Type B pancreatic cell (in vitro differentiated cells): ENCODE data around the gene MEGF11. TPM values are rescaled to one million over a fixed set of nuclear protein-coding genes. Genes with fewer than 3 reads are reported as not detected.

Experiments used
- DNase-seq: peaks from one replicate; pipeline ENCODE4 v3.0.0; 2021; ENCODE audit warnings: mixed read lengths; ENCODE audit not compliant: unreplicated experiment; ENCODE audit errors: extremely low spot score
- H3K27ac Mint-ChIP-seq: 2 replicates; pipeline ENCODE4 v1.8.0; 2021; ENCODE audit warnings: mild to moderate bottlenecking, mixed read lengths
- H3K27me3 Mint-ChIP-seq: 2 replicates; pipeline ENCODE4 v1.8.0; 2021; ENCODE audit warnings: mixed read lengths
- H3K36me3 Mint-ChIP-seq: 2 replicates; pipeline ENCODE4 v1.8.0; 2021; ENCODE audit warnings: mixed read lengths
- H3K4me1 Mint-ChIP-seq: one replicate; pipeline ENCODE4 v1.8.0; 2021; ENCODE audit warnings: mixed read lengths; ENCODE audit not compliant: unreplicated experiment
- H3K4me3 Mint-ChIP-seq: 2 replicates; pipeline ENCODE4 v1.8.0; 2021; ENCODE audit warnings: mild to moderate bottlenecking, mixed read lengths
- H3K9me3 Mint-ChIP-seq: 2 replicates; pipeline ENCODE4 v1.8.0; 2021; ENCODE audit warnings: mixed read lengths
- long read RNA-seq: library from polyadenylated mRNA; unstranded; transcript quantifications from one replicate; pipeline ENCODE4 v2.0.0, GENCODE V29; 2020
- total RNA-seq: library from RNA; stranded (reverse); gene quantifications from 2 replicates; pipeline ENCODE4 v1.2.1, GENCODE V29; 2021; ENCODE audit warnings: low replicate concordance
- TF ChIP-seq, protein P1 (sequence below): fragments of 200-600 bp; sonication (generic); conservative IDR thresholded peaks from 2 replicates; pipeline ENCODE4 v1.5.0; 2021; ENCODE audit warnings: antibody characterized with exemption, mild to moderate bottlenecking

The MEGF11 gene
- 2.6 and 3.3 TPM in 2 replicates for total RNA-seq
- long read RNA-seq, partial matches to known transcripts = 1 of 7 reads
- long read RNA-seq, other reads (novel, unspliced or antisense) = 6 of 7 reads

DNA sequence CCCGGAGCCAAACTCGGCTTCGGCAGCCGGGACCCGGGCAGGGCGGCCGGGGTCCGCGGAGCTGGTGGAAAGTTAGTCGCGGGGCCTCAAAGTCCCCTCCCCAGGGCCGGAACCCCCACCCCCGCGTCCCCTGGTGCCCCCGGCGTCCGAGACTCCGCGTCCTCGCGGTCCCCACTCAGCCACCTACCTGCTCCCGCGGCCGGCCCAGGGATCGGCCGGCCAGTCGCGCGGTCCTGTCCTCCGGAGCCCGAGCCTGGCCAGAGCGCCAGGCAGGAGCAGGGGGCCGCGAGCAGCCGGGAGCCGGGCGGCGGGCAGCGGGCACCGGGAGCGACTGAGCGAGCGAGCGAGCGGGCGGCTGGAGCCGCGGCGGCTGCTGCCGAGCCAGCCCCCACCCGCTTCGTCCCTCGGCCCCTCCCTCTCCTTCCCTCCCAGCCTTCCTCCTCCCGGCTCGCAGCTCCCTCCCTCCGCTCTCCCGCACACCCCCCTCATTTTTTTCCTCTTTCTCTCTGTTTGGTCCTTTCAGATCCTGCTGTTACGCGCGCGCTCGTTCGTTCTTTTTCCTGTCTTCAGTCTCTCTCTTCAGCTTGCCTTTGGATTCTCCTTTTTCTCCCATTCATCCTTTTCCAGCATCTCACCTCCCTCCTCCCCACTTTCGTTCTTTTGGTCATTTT lies at the start of gene MEGF11:
Gene MEGF11, minus strand, starts transcription at position 333 of the 671 bp plus-strand sequence. CDS start 125,347 bp downstream, outside the sequence.
- peak within 1 kb of the TSS; percentile 88 for H3K4me3 Mint-ChIP-seq
- peaks cover 5% of the 10 kb centered on the region for H3K4me1 Mint-ChIP-seq
- TF ChIP-seq, protein P1, sequence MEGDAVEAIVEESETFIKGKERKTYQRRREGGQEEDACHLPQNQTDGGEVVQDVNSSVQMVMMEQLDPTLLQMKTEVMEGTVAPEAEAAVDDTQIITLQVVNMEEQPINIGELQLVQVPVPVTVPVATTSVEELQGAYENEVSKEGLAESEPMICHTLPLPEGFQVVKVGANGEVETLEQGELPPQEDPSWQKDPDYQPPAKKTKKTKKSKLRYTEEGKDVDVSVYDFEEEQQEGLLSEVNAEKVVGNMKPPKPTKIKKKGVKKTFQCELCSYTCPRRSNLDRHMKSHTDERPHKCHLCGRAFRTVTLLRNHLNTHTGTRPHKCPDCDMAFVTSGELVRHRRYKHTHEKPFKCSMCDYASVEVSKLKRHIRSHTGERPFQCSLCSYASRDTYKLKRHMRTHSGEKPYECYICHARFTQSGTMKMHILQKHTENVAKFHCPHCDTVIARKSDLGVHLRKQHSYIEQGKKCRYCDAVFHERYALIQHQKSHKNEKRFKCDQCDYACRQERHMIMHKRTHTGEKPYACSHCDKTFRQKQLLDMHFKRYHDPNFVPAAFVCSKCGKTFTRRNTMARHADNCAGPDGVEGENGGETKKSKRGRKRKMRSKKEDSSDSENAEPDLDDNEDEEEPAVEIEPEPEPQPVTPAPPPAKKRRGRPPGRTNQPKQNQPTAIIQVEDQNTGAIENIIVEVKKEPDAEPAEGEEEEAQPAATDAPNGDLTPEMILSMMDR = no peak
- no peak within 1 kb of the TSS for H3K27ac Mint-ChIP-seq
- no peaks in the 10 kb centered on the region for H3K36me3 Mint-ChIP-seq
- no peak for DNase-seq
- peaks cover 90% of the 10 kb centered on the region for H3K27me3 Mint-ChIP-seq
- H3K9me3 Mint-ChIP-seq = no peaks in the 10 kb centered on the region

DNA sequence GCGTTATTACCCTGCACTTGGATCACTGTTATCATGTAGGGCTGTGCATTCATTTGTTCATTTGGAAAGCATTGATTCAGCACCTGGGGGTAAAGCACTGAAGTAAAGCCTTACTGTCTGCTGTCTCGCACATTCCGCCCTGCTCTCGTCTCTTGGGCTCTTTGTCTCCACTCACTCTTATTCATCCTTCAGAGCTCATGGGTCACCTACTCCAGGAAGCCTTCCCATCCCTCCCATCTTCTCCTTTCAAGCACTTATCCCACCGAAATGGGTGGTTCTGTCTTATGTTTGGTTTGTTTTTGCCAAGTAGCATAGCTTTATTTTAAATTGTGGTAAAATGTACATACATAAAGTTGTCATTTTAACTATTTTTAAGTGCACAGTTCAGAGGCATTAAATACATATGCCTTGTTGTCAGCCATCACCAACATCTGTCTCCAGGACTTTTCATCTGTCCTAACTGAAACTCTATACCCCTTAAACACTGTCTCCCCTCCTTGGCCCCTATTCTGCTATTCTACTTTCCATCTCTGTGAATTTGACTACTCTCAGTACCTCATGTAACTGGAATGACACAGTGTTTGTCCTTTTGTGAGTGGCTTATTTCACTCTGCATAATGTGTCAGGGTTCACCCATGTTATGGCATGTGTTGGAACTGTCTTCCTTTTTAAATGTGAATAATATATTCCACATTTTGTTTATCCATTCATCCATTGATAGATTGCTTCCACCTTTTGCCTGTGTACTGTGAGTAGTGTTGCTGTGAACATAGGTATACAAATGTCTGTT lies 49.1 kb upstream of the MEGF11 start:
- Mint-ChIP-seq H3K9me3 (no peaks in the 10 kb centered on the region), H3K27ac (no peak overlapping the region), H3K4me1 (peaks cover 7% of the 10 kb centered on the region), H3K27me3 (no peaks in the 10 kb centered on the region), H3K36me3 (peaks cover 16% of the 10 kb centered on the region), H3K4me3 (no peak overlapping the region)
- no peak for DNase-seq
- TF ChIP-seq, protein P1 = no peak

DNA sequence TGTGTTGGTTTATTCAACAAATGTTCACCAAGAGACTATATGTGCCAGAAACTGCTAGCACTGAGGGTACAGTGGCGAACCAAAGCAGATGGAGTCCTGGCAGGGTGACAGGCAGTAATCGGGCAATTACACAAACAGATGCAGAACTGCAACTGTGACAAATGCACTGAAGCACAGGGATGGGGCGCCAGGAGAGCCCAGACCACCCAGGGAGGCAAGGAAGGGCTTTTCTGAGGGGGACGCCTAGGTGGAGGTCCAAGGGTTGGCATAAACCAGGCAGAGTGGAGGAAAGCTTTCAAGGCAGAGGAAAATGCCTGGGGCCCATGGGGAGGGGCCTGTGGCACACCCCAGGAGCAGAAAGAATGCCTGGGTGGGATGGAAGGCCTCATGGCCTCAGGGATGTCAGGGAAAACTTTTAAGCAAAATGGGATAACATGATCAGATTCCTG lies 45.3 kb upstream of the MEGF11 start:
- Mint-ChIP-seq H3K27me3 (no peaks in the 10 kb centered on the region), H3K4me3 (no peak overlapping the region), H3K27ac (no peak overlapping the region), H3K36me3 (peaks cover 20% of the 10 kb centered on the region), H3K9me3 (no peaks in the 10 kb centered on the region), H3K4me1 (peaks cover 29% of the 10 kb centered on the region)
- TF ChIP-seq, protein P1 = no peak
- no peak for DNase-seq

DNA sequence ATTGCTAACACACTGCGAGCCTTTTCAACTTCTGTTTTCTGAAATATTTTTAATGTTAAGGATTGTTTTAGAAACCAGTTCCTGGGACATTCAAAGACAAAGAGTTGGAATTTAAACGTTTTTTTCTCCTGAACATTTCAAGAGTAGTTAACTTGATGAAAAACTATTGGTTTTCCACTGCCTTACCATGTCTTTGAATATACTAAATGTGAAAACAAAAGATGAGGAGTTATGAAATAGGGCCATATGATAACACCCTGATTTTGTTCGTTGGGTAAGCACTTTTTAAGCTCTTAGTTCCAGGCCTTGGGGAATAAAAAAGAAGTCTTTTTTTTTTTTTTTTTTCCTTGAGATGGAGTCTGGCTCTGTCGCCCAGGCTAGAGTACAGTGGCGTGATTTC lies 42.6 kb upstream of the MEGF11 start:
- no peak overlapping the region for H3K4me3 Mint-ChIP-seq
- TF ChIP-seq, protein P1 = no peak
- peaks cover 40% of the 10 kb centered on the region for H3K4me1 Mint-ChIP-seq
- H3K36me3 Mint-ChIP-seq = peaks cover 16% of the 10 kb centered on the region
- no peaks in the 10 kb centered on the region for H3K9me3 Mint-ChIP-seq
- DNase-seq = no peak
- no peaks in the 10 kb centered on the region for H3K27me3 Mint-ChIP-seq
- H3K27ac Mint-ChIP-seq = no peak overlapping the region

DNA sequence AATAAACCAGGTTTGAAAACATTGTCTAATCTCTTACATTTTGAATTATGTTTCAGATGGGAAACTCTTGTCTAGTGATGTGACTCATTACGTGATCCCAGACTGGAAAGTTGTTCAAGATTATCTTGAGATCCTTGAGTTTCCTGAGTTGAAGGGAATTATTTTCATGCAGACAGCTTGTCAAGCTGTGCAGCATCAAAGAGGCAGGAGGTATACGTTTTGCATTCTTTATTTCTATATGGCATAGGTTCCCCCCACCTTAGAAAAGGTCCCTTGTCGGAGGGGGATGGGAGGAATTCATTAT lies 41.3 kb upstream of the MEGF11 start:
- Mint-ChIP-seq H3K27ac (peak overlapping the region; percentile 87), H3K36me3 (peaks cover 9% of the 10 kb centered on the region), H3K4me3 (peak overlapping the region; percentile 90), H3K9me3 (no peaks in the 10 kb centered on the region), H3K4me1 (peaks cover 40% of the 10 kb centered on the region), H3K27me3 (no peaks in the 10 kb centered on the region)
- DNase-seq = no peak
- TF ChIP-seq, protein P1 = no peak
